ENCODE data around the gene NREP. TPM values are rescaled to one million over a fixed set of nuclear protein-coding genes. Genes with fewer than 3 reads are reported as not detected.

Gene NREP
- total and polyA plus RNA-seq, 7 experiments from 2014 or later, result 3.5 to 28.7 (median 9.0) TPM

DNA sequence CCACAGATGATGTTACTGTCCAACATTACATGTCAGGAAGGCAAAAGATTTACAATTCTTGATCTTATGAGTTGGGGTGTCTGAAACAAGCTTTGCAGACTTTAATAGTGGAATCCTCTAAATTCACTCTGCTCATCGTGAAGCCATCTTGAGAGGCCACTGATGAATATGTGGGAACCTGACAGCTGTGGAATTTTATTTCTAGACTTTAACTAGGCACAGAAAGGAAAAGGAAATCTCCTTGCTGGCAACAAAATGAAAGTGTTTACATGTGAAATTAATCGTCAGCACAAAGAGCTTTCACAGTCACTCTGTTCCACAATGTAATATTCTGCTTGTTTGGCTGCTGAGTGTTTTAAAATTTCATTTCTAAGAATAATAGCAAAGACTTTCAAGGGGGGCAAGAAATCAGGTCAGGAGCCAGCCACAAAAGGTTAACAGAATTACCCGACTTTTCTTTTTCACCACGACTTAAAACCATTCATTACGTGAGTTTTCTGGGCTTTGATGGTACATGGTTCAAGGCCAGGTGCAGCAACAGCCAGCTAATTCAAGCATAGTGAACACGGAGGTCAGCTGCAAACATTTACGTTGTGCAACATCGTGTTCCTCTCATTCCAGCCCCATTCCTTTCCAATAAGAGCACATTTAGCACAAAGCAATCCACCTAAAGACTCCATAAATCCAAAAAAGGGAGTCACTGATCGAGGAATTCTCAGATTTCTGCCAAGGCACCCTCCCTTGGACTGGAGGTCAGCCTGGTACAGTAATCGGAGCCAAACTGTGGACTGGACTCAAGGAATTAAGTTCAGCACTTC lies 14.6 kb downstream of the NREP start:
- peak overlapping the region in 8 of 10 donors; percentile 22 to 77 (median 49) for H3K4me3 Mint-ChIP-seq
- Histone ChIP-seq H3K4me1 (ENCODE audit: control insufficient read depth in 2 of 2, insufficient read depth in 2 of 2, low read length in 2 of 2) (no peaks in the 10 kb centered on the region), H3K4me3 (ENCODE audit: low read length) (no peak overlapping the region), H3K27ac (ENCODE audit: low read depth, low read length) (no peak overlapping the region), H3K36me3 (ENCODE audit: control insufficient read depth in 2 of 3, insufficient read depth in 3 of 3, low read length in 3 of 3) (no peaks in the 10 kb centered on the region), H3K9me3 (ENCODE audit: control insufficient read depth in 2 of 3, low read length in 3 of 3) (no peaks in the 10 kb centered on the region), H3K27me3 (ENCODE audit: control insufficient read depth in 2 of 2, insufficient read depth in 2 of 2, low read length in 2 of 2) (no peaks in the 10 kb centered on the region)
- POLR2A ChIA-PET, result no interaction called here
- DNase-seq (no peak), ATAC-seq (no peak)
- H3K36me3 Mint-ChIP-seq, result peaks cover 0 to 17% (median 0%) of the 10 kb centered on the region in 5 donors
- CTCF ChIA-PET, result no interaction called here
- H3K4me1 Mint-ChIP-seq, result peaks cover 0 to 46% (median 18%) of the 10 kb centered on the region in 7 donors
- no peaks in the 10 kb centered on the region for H3K9me3 Mint-ChIP-seq
- intact Hi-C loops (cut with micrococcal nuclease), result loop anchor here in 1 of 2 donors (1.0 to 5.0 kb wide), 2 partner anchors 15 to 40 kb away; partner anchors contain the start of gene NREP
- peaks cover 0 to 15% (median 11%) of the 10 kb centered on the region in 5 donors for H3K27me3 Mint-ChIP-seq
- H3K27ac Mint-ChIP-seq, result peak overlapping the region in 4 of 9 donors; percentile 34 to 78 (median 70)

GRCh38 chr5:111741278-111741677 lies 15.7 kb downstream of the NREP start:
- H3K27ac Mint-ChIP-seq, result peak overlapping the region in 3 of 9 donors; percentile 64 to 78 (median 65)
- Histone ChIP-seq H3K36me3 (ENCODE audit: control insufficient read depth in 2 of 3, insufficient read depth in 3 of 3, low read length in 3 of 3) (no peaks in the 10 kb centered on the region), H3K27me3 (ENCODE audit: control insufficient read depth in 2 of 2, insufficient read depth in 2 of 2, low read length in 2 of 2) (no peaks in the 10 kb centered on the region), H3K4me1 (ENCODE audit: control insufficient read depth in 2 of 2, insufficient read depth in 2 of 2, low read length in 2 of 2) (no peaks in the 10 kb centered on the region), H3K9me3 (ENCODE audit: control insufficient read depth in 2 of 3, low read length in 3 of 3) (no peaks in the 10 kb centered on the region), H3K4me3 (ENCODE audit: low read length) (no peak overlapping the region), H3K27ac (ENCODE audit: low read depth, low read length) (no peak overlapping the region)
- peak overlapping the region in 6 of 10 donors; percentile 20 to 74 (median 30) for H3K4me3 Mint-ChIP-seq
- POLR2A ChIA-PET, result no interaction called here
- peaks cover 0 to 46% (median 18%) of the 10 kb centered on the region in 7 donors for H3K4me1 Mint-ChIP-seq
- H3K27me3 Mint-ChIP-seq, result peaks cover 0 to 15% (median 11%) of the 10 kb centered on the region in 5 donors
- DNase-seq (peak in 1 of 9 donors; percentile 10), ATAC-seq (peak; percentile 32)
- peaks cover 0 to 17% (median 0%) of the 10 kb centered on the region in 5 donors for H3K36me3 Mint-ChIP-seq
- CTCF ChIA-PET, result no interaction called here
- intact Hi-C loops (cut with micrococcal nuclease), result loop anchor here in 1 of 2 donors (5.0 kb wide), 1 partner anchor 39 kb away; no protein-coding TSS in a partner anchor
- no peaks in the 10 kb centered on the region for H3K9me3 Mint-ChIP-seq

- Histone ChIP-seq H3K27me3 (ENCODE audit: control insufficient read depth in 2 of 2, insufficient read depth in 2 of 2, low read length in 2 of 2) (no peaks in the 10 kb centered on the region), H3K27ac (ENCODE audit: low read depth, low read length) (no peak overlapping the region), H3K36me3 (ENCODE audit: control insufficient read depth in 2 of 3, insufficient read depth in 3 of 3, low read length in 3 of 3) (no peaks in the 10 kb centered on the region), H3K4me3 (ENCODE audit: low read length) (no peak overlapping the region), H3K4me1 (ENCODE audit: control insufficient read depth in 2 of 2, insufficient read depth in 2 of 2, low read length in 2 of 2) (no peaks in the 10 kb centered on the region), H3K9me3 (ENCODE audit: control insufficient read depth in 2 of 3, low read length in 3 of 3) (no peaks in the 10 kb centered on the region)
- peaks cover 0 to 23% (median 0%) of the 10 kb centered on the region in 5 donors for H3K36me3 Mint-ChIP-seq
- ChIA-PET CTCF (no interaction called here), POLR2A (no interaction called here)
- DNase-seq (no peak), ATAC-seq (no peak)
- peaks cover 0 to 46% (median 18%) of the 10 kb centered on the region in 7 donors for H3K4me1 Mint-ChIP-seq
- H3K9me3 Mint-ChIP-seq, result no peaks in the 10 kb centered on the region
- no peak overlapping the region for H3K27ac Mint-ChIP-seq
- intact Hi-C loops (cut with micrococcal nuclease), result no loop called here
- peaks cover 0 to 20% (median 11%) of the 10 kb centered on the region in 5 donors for H3K27me3 Mint-ChIP-seq
- H3K4me3 Mint-ChIP-seq, result no peak overlapping the region
These were observed 17.6 kb downstream of the NREP start for GRCh38 chr5:111739416-111739815.

- peaks cover 0 to 20% (median 4%) of the 10 kb centered on the region in 5 donors for H3K27me3 Mint-ChIP-seq
- ChIA-PET CTCF (no interaction called here), POLR2A (no interaction called here)
These were observed 18.9 kb downstream of the NREP start for GRCh38 chr5:111738118-111738517.

DNA sequence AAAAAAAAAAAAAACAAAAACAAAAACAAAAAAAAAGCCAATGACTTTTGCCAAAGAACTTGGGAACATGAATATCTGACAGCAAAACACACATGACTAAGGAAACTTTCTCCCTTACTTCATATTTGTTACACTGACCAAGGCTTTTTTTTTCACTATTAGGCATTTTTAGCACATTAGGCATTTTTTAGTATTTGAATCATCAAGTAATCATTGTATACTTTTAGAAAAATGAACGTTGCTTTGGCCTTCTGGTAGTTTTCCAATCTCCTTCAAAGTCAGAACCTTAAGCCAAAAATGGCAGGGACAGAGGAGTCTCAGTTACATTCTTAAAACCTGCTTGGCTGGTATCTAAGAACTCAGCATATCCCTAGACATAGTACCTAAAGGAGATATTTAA lies 19.3 kb downstream of the NREP start:
- Histone ChIP-seq H3K9me3 (ENCODE audit: control insufficient read depth in 2 of 3, low read length in 3 of 3) (no peaks in the 10 kb centered on the region), H3K4me1 (ENCODE audit: control insufficient read depth in 2 of 2, insufficient read depth in 2 of 2, low read length in 2 of 2) (no peaks in the 10 kb centered on the region), H3K36me3 (ENCODE audit: control insufficient read depth in 2 of 3, insufficient read depth in 3 of 3, low read length in 3 of 3) (no peaks in the 10 kb centered on the region), H3K27ac (ENCODE audit: low read depth, low read length) (no peak overlapping the region), H3K4me3 (ENCODE audit: low read length) (no peak overlapping the region), H3K27me3 (ENCODE audit: control insufficient read depth in 2 of 2, insufficient read depth in 2 of 2, low read length in 2 of 2) (no peaks in the 10 kb centered on the region)
- no peak for DNase-seq
- ChIA-PET POLR2A (no interaction called here), CTCF (no interaction called here)
- no peak for ATAC-seq
- H3K9me3 Mint-ChIP-seq, result no peaks in the 10 kb centered on the region
- no peak overlapping the region for H3K4me3 Mint-ChIP-seq
- H3K36me3 Mint-ChIP-seq, result peaks cover 0 to 32% (median 0%) of the 10 kb centered on the region in 5 donors
- H3K4me1 Mint-ChIP-seq, result peaks cover 0 to 44% (median 17%) of the 10 kb centered on the region in 7 donors
- intact Hi-C loops (cut with micrococcal nuclease), result no loop called here
- peaks cover 0 to 18% (median 4%) of the 10 kb centered on the region in 5 donors for H3K27me3 Mint-ChIP-seq
- no peak overlapping the region for H3K27ac Mint-ChIP-seq

More at GRCh38 chr5:111738118-111738517, 18.9 kb downstream of the NREP start:
- Histone ChIP-seq H3K4me3 (ENCODE audit: low read length) (no peak overlapping the region), H3K4me1 (ENCODE audit: control insufficient read depth in 2 of 2, insufficient read depth in 2 of 2, low read length in 2 of 2) (no peaks in the 10 kb centered on the region), H3K36me3 (ENCODE audit: control insufficient read depth in 2 of 3, insufficient read depth in 3 of 3, low read length in 3 of 3) (no peaks in the 10 kb centered on the region), H3K27ac (ENCODE audit: low read depth, low read length) (no peak overlapping the region), H3K9me3 (ENCODE audit: control insufficient read depth in 2 of 3, low read length in 3 of 3) (no peaks in the 10 kb centered on the region), H3K27me3 (ENCODE audit: control insufficient read depth in 2 of 2, insufficient read depth in 2 of 2, low read length in 2 of 2) (no peaks in the 10 kb centered on the region)
- H3K27ac Mint-ChIP-seq, result peak overlapping the region in 1 of 9 donors; percentile 19
- peaks cover 0 to 29% (median 0%) of the 10 kb centered on the region in 5 donors for H3K36me3 Mint-ChIP-seq
- DNase-seq, result no peak
- peaks cover 0 to 45% (median 18%) of the 10 kb centered on the region in 7 donors for H3K4me1 Mint-ChIP-seq
- no peak overlapping the region for H3K4me3 Mint-ChIP-seq
- intact Hi-C loops (cut with micrococcal nuclease), result no loop called here
- ATAC-seq, result no peak
- no peaks in the 10 kb centered on the region for H3K9me3 Mint-ChIP-seq

DNA sequence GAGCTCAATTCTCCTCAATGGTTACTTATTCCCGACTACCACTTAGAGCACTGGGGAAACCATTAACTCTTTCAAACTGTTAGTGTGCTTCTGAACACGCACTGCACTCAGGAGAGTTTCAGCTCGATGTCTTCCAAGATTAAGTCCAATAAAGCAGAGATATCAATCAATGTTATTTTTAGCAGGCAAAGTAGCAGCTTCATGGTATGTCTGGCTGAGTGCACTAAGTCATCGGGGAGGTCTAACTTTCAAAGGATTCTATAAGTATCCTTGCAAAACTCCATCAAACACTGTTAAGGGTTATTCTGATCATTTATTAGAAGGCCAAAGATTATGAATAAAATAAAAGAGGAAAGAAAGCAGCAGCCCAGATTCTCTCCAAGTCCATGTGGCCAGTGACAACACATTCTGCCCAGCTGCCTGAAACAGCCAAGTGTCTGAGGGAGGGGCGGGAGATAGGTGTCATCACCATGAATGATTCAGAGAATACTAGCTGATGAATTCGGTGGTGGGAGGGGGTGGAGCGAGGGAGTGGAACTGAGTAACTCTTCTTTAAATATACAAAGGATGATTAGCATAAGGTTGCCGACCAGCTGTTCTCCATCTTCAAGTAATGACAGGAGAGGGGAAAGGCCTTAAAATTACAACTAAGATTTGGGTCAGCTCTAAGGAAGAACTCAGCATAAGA lies 21.3 kb downstream of the NREP start:
- H3K9me3 ChIP-seq (ENCODE audit: control insufficient read depth in 2 of 3, low read length in 3 of 3), result no peaks in the 10 kb centered on the region
- Mint-ChIP-seq H3K36me3 (peaks cover 0 to 35% (median 0%) of the 10 kb centered on the region in 5 donors), H3K4me3 (no peak overlapping the region), H3K9me3 (no peaks in the 10 kb centered on the region), H3K4me1 (peaks cover 0 to 39% (median 2%) of the 10 kb centered on the region in 7 donors), H3K27ac (no peak overlapping the region), H3K27me3 (peaks cover 0 to 8% (median 0%) of the 10 kb centered on the region in 5 donors)
- POLR2A ChIA-PET, result no interaction called here
- no peaks in the 10 kb centered on the region for H3K27me3 ChIP-seq (ENCODE audit: control insufficient read depth in 2 of 2, insufficient read depth in 2 of 2, low read length in 2 of 2)
- CTCF ChIA-PET, result no interaction called here
- no peaks in the 10 kb centered on the region for H3K36me3 ChIP-seq (ENCODE audit: control insufficient read depth in 2 of 3, insufficient read depth in 3 of 3, low read length in 3 of 3)
- H3K27ac ChIP-seq (ENCODE audit: low read depth, low read length), result no peak overlapping the region
- no peak for ATAC-seq
- DNase-seq, result peak in 1 of 9 donors; percentile 32
- intact Hi-C loops (cut with micrococcal nuclease), result no loop called here
- no peaks in the 10 kb centered on the region for H3K4me1 ChIP-seq (ENCODE audit: control insufficient read depth in 2 of 2, insufficient read depth in 2 of 2, low read length in 2 of 2)
- H3K4me3 ChIP-seq (ENCODE audit: low read length), result no peak overlapping the region

Data from naive thymus-derived CD4-positive, alpha-beta T cell (primary cell).